ENCODE measurements around the gene GRPEL1. TPM values are rescaled to one million over a fixed set of nuclear protein-coding genes. Genes with fewer than 3 reads are reported as not detected.

The GRPEL1 gene
- total and polyA plus RNA-seq, 9 of the 15 experiments (the other 6 are each of a cell fraction or from before 2014, with no cell fraction given), result 43.4 to 192 (median 86.6) TPM

DNA sequence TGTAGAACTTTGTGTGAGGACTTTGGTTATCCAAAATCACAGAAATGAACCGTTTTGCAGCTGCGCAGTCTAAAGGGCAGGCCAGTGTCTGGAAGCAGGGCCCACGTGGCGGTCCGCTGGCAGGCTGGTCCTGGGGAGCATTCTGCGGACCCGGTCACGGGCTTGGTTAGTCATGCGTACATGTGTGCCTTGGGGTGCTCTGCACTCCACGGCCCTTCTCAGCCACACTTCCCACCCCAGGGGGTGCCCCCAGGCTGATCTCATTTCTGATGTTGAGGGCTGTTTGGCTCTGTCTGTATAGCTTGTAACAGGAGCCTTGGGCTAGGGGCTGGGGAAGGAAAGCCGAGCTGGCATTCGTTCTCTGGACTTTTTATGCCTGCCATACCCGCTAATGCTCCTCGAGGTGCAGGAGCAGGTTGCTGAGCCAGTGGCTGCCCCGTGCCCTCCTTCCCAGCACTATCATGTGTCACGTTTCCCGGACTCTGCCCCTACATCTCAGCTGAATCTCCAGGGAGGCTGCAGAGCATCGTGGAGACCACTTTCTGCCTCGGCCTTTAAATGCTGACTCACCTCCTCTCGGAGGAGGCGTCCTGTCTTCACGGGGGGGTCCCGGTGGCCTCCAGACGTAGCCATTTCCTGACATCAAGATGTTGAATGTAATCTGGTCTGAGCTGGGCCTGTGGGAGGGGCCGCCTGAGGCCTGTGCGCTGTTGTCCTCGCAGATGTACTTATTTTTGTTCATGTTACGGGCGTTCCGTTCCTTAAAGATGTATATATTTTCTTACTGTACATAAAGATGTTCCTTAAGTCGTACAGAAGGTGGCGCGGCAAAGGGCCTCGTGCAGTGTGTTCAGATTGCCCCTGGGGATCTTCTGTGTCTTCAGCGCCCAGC is 36.1 kb downstream of the GRPEL1 start (continued):
- TF ChIP-seq, protein P1, sequence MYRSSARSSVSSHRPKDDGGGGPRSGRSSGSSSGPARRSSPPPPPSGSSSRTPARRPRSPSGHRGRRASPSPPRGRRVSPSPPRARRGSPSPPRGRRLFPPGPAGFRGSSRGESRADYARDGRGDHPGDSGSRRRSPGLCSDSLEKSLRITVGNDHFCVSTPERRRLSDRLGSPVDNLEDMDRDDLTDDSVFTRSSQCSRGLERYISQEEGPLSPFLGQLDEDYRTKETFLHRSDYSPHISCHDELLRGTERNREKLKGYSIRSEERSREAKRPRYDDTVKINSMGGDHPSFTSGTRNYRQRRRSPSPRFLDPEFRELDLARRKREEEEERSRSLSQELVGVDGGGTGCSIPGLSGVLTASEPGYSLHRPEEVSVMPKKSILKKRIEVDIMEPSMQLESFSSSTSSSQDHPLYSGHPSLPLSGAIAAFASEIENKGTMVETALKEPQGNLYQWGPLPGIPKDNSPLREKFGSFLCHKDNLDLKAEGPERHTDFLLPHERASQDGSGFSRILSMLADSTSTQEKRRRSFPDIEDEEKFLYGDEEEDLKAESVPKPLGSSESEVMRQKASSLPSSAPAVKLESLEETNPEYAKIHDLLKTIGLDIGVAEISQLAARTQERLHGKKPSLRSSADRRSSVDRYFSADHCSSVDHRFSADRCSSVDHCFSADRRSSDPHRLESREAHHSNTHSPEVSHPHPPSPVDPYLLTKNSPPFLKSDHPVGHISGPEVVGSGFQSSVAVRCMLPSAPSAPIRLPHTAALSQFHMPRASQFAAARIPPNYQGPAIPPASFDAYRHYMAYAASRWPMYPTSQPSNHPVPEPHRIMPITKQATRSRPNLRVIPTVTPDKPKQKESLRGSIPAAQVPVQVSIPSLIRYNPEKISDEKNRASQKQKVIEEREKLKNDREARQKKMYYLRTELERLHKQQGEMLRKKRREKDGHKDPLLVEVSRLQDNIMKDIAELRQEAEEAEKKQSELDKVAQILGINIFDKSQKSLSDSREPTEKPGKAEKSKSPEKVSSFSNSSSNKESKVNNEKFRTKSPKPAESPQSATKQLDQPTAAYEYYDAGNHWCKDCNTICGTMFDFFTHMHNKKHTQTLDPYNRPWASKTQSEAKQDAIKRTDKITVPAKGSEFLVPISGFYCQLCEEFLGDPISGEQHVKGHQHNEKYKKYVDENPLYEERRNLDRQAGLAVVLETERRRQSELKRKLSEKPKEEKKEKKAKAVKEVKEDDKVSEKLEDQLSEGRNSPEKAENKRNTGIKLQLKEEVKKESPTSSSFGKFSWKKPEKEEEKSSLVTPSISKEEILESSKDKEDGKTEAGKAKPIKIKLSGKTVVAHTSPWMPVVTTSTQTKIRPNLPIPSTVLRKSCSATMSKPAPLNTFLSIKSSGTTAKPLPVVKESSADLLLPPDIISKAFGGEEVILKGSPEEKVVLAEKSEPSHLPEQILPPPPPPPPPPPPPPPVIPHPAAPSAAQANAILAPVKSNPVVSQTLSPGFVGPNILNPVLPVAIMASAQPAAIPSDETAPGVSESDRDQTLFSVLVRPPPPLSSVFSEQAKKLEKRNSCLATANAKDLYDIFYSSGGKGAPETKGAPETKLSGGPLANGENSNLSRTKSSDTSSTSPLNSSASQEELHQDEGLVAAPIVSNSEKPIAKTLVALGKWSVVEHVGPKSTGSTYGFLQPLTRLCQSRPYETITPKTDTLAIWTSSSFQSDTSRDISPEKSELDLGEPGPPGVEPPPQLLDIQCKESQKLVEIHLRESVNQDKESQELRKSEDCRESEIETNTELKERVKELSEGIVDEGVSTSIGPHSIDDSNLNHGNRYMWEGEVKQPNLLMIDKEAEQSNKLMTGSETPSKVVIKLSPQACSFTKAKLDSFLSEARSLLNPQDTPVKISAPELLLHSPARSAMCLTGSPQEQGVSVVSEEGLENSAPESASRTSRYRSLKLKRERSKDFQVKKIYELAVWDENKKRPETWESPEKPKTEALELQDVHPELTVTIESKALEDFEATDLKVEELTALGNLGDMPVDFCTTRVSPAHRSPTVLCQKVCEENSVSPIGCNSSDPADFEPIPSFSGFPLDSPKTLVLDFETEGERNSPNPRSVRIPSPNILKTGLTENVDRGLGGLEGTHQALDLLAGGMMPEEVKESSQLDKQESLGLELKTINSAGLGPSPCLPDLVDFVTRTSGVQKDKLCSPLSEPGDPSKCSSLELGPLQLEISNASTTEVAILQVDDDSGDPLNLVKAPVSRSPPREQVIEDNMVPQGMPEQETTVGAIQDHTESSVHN (IDR thresholded peaks at IDR 0.05; ENCODE audit: borderline replicate concordance in 1 of 2, low read depth in 1 of 2), result 0 out of 4 replicates have a peak, but pooled peaks of 1 of the 2 experiments have one; percentile 48
- TF ChIP-seq NFATC3 (IDR thresholded peaks at IDR 0.05), result no peak
- TF ChIP-seq SIN3A (IDR thresholded peaks at IDR 0.05; ENCODE audit: borderline replicate concordance in 2 of 2, control insufficient read depth in 1 of 2, low read depth in 2 of 2, low read length in 2 of 2), result peak in 1 of 2 experiments; percentile 42; a peak in 1 of 4 replicates
- TF ChIP-seq SP2 (IDR thresholded peaks at IDR 0.05; ENCODE audit: extremely low read depth, low read depth, low read length, poor library complexity, severe bottlenecking), result no peak
- peak; percentile 74 for TF ChIP-seq KLF16 (IDR thresholded peaks at IDR 0.05)
- TF ChIP-seq RAD21 (CRISPR knock-in tag; conservative IDR thresholded peaks at IDR 0.05 in 1 of 2, IDR thresholded peaks at IDR 0.05 in 1 of 2), result peak; percentile 7 to 32; a peak in 2 of 4 replicates
- peak; percentile 79 for TF ChIP-seq CXXC5 (CRISPR knock-in tag; IDR thresholded peaks at IDR 0.05)
- peak; percentile 82 for TF ChIP-seq NCOR1 (IDR thresholded peaks at IDR 0.05)
- TF ChIP-seq CBX3 (IDR thresholded peaks at IDR 0.05; ENCODE audit: borderline replicate concordance in 1 of 2, low read length in 2 of 2), result peak in 1 of 2 experiments; percentile 16; a peak in 1 of 3 replicates
- TF ChIP-seq TAL1 (IDR thresholded peaks at IDR 0.05), result peak; percentile 72; the same call in 1 of the 2 replicates
- TF ChIP-seq ATF7 (IDR thresholded peaks at IDR 0.05), result peak; percentile 56; the same call in 1 of the 2 replicates
- no peak for TF ChIP-seq SMAD1 (IDR thresholded peaks at IDR 0.05; ENCODE audit: low read depth, low read length, partially characterized antibody)
- TF ChIP-seq, protein P2, sequence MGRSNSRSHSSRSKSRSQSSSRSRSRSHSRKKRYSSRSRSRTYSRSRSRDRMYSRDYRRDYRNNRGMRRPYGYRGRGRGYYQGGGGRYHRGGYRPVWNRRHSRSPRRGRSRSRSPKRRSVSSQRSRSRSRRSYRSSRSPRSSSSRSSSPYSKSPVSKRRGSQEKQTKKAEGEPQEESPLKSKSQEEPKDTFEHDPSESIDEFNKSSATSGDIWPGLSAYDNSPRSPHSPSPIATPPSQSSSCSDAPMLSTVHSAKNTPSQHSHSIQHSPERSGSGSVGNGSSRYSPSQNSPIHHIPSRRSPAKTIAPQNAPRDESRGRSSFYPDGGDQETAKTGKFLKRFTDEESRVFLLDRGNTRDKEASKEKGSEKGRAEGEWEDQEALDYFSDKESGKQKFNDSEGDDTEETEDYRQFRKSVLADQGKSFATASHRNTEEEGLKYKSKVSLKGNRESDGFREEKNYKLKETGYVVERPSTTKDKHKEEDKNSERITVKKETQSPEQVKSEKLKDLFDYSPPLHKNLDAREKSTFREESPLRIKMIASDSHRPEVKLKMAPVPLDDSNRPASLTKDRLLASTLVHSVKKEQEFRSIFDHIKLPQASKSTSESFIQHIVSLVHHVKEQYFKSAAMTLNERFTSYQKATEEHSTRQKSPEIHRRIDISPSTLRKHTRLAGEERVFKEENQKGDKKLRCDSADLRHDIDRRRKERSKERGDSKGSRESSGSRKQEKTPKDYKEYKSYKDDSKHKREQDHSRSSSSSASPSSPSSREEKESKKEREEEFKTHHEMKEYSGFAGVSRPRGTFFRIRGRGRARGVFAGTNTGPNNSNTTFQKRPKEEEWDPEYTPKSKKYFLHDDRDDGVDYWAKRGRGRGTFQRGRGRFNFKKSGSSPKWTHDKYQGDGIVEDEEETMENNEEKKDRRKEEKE (IDR thresholded peaks at IDR 0.05; ENCODE audit: borderline replicate concordance in 1 of 2, control insufficient read depth in 1 of 2, low read depth in 2 of 2, low read length in 1 of 2), result 0 out of 4 replicates have a peak, but pooled peaks of 1 of the 2 experiments have one; percentile 42
- no peak for TF ChIP-seq ZNF668 (CRISPR knock-in tag; IDR thresholded peaks at IDR 0.05)

Data from K562 (cell line).